NCI-H2107 treated with DMSO at 0.1 percent for 48 hours (cell line): ENCODE measurements around the gene HES7.

Experiments used
- DNase-seq: peaks from one replicate; lab custom pipeline; 2025; ENCODE audit not compliant: unreplicated experiment; lab: John Stamatoyannopoulos, UW

Gene HES7

DNA sequence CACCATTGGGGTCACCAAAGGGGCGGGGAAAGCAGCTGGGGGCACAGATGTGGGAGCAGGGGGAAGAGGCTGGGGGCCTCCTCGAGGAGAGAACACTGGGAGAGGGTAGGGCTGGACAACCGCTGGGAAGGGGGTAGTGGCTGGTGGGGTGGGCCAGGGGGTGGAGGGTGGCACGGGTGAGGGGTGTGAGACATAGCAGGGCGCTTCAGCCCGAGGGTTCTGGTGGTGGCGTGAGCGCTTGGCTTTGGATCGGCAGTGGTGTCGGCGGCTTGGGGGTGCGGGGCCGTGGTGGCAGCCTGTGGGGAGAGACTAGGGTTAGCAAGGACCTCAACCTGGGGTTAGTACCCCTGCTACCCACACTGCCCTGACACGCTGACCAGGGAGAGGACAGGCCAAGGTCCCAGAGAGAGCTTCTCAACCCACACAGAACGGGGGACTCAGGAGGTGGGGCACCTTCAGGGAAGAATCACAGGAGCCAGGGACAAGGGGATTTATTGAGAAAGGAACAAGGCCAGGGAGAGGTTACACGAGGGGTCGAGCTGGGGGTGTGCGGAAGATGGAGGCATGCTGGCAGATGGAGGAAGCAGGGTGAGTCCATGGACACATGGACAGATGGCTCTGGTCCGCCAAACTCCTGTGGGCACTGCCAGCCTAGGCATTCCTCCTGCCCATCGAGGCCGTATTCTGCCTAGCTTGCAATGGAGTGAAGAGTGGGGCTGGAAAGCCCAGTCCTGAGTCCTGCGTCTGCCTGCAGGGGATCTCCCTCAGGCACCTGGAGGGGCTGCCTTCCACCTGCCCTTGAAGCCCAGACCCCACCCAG lies 19.9 kb upstream of the HES7 start:
- DNase-seq = no peak

DNA sequence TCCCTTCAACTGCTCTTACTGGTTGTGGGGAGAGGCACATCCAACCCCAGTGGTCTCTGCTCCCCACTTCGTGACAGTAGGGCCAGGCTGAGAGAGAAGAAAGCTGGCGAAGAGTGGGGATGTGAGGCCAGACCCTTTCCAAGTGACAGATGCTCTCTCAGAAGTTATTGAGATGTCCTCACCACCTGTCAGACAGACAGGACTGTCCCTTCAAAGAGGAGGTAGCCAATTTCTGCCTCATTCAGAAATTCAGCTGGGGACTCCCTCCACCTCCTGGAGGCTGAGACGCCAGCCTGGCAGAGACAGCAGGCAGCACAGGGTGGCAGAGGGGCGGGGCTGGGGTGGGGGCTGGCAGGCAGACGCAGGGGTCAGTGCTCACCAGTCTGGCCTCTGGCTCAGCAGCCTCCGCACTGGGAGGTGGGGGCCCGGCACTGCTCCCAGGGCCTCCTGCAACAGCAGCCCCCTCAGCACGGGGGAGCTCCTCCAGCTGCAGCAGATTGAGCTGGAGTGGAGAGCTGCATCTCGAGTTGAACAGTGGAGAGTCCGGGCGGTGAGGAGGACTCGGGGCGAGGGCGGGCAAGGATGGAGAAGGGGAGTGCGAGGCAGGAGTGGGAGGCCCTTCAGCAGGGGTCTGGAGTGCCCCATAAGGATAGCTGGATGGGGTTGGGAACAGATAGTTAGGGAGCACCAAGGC lies 19.1 kb upstream of the HES7 start:
- no peak for DNase-seq

DNA sequence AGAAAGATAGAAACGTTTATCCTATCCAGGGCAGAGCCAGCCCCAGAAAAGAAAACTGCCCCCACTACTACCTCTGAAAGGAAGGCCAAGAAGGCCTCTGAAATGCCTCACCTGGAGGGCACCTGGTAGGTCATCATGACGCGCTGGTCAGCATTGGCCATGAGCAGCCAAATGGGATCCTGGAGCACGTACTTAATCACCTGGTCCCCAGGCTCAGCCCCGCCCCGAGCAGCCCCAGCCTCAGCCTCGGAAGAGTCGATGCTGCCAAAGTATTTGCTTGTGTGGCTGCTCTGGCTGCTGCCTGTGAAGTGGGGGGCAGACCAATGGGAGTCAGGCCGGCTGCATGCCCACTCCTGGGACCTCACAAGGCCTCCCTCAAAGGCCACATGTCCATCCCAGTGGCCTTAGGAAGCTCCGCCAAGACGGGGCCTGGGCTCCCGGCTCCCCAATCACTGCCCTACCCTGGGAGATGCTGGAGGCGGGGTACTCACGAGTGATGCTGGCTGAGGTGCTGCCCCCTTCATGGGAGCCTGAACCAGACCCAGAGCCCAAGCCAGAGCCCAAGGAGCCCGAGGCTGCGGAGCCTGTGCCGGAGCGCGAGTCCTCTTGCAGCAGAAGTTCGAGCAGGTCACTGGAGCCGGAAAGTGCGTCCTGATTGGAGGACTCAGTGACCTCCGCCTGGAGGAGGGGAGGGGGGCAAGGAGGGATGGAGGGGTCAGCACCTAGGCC lies 18.4 kb upstream of the HES7 start:
- no peak for DNase-seq

DNA sequence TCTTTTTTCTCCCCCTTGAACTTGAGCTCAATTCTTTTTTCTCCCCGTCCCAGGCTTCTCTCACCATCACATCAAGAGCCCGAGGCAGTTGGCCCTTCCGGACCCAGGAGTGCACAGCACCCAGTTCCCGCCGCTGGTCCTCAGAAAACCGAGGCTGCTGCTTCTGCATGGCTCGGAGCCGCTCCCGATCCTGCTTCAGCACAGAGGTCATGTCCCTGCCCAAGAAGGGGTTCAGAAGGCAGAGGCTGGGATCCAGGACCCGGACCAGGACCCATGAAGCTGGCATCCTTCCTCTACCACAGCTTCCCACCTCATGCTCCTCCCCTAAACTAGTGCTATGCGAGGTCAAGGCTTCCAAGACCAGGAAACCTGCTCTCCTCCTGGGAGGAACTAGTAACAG lies 17.8 kb upstream of the HES7 start:
- DNase-seq = no peak

DNA sequence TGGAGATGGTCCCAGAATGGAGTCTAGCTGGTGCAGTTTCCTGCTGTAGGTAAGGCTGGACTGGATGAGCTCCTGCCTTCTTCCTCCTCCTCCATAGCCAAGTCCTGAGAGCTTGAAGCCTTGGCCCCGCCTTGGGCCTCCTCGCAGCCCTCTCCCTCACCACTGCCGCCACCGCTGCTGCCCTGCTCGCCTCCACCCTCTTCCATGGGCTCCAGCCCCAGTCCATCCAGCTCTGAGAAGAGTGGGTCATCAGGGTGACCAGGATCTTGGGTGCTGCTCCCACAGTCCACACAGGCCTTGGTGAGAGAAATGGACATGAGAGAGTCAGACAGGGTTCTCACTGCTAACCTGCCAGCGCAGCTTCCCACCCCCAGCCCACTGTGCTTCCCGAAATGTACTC lies 17.1 kb upstream of the HES7 start:
- DNase-seq = no peak

DNA sequence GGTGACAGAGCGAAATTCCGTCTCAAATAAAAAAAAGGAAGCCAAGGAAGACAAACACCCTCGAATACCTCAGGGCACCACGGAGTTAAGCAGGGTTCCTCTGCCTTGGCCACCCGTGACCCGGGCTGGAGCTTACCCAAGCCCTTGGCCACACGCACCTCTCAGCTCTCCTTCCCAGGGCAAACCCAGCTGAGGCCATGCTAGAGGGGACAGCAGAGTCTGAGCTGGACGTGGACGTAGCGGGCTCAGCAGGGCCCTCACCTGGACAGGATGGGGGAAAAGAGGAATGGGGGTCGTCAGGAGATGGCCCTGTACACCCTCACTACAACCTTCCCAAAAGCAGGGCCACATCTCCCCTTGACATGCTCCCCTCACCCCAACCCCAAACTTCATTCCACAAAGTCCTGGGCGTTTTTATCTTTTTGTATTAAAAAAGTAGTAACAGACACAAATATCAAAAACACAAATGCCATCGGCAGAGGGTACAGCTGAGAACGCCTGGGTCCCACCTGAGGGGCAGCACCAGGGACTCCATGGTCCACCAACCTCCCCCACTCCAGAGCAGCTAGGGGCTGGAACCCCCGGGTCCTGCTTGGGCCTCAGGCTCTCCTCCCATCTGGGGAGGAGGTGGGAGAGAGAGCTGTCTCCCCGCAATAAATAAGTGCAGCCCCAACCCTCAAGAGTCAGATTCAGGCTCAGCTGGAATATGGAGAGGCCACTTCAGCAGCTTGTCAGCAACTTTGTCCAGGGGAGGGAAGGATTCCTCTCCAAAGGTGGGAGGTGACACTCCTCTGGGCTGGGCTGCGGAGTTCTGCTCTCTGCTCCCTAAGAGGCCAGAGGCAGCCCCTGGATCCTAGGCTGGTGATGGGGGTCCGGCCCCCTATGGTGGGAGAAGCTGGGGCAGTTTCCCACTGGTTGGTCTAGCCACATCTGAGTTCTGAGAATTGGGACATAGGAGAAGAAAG lies 16.4 kb upstream of the HES7 start:
- DNase-seq = no peak

DNA sequence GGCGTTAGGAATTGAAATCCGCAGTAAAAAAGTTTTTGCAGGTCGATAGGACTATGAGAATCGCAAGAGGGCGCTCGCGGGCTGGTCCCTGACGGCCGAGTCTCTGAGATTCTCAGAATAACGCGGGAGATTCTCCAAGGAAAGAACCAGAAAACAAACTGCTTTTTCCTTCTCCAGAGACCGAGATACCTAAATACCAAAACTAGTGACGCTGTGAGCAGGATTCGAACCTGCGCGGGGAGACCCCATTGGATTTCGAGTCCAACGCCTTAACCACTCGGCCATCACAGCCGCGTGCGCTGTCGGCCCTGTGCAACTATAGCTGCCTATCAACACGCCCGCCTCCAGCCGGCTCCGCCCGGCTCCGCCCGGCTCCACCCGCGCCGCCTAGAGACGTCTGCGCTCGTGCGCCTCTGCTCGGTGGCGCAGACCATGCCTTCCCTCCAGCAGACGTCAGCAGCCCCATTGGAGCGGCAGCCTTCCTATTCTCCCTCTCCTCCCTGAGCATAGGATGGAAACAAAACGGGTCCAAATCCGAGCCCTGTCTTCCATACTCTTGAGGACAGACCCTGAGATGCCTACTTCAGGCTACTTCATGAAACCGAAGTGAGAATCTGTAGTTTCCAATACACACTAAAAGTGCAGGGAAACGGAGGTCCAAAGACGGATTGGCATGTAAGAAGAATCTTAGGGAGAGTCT lies 14.9 kb upstream of the HES7 start:
- DNase-seq = peak; percentile 80

DNA sequence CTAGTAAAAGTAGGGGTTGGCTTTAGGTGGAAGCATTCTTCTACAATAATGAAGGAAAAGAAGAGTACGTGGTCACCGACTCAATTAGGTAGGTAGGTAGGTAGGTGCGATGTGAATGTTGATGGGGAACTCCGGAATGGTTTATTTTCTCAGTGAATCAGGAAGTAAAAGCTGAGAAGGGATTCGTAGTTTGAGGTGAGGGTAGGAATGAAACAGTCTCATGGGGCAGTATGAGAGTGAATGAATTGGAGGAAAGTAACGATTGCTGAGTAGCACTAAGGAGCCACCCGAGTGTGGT lies 14.4 kb upstream of the HES7 start:
- no peak for DNase-seq

DNA sequence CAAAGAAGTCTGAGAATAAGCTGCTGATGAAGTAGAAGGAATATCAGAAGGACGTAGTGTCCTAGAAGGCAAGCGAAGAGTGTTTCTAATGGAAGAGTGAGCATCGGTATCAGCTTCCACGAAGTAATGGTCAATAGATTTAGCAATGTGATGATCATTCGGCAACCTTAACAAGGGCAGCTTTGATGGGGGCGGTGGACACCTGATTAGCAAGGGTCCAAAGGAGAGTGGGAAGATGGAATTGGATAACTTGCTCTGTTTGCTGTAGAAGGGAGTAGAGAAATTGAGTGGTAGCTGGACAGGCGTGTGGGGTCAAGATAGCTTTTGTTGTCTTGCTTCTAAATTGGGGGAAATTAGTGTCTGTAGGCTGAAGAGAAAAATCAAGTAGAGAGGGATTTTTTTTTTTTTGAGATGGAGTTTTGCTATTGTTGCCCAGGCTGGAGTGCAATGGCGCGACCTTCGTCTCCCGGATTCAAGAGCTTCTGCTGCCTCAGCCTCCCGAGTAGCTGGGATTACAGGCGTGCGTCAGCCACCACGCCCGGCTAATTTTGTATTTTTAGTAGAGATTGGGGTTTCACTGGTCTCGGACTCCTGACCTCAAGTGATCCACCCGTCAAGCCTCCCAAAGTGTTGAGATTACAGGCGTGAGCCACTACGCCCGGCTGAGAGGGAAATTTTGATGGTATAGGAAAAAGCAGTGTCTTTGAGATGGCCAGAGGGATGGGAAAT lies 13.9 kb upstream of the HES7 start:
- DNase-seq = no peak

DNA sequence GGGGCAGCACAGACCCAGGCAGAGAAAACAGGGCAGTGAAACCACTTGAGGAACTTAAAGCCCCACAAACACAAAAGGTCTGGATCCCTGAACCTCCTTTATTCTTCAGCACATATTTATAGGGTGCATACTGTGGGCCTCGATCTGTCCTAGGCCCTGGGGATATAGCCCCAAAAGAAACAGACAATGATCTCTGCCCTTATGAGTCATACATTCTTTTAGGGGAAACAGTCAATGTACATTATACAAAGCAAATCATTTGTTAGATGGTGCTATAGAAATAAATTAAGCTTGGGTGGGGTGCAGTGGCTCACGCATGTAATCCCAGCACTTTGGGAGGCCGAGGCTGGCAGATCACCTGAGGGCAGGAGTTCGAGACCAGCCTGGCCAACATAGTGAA lies 10.0 kb upstream of the HES7 start:
- no peak for DNase-seq

DNA sequence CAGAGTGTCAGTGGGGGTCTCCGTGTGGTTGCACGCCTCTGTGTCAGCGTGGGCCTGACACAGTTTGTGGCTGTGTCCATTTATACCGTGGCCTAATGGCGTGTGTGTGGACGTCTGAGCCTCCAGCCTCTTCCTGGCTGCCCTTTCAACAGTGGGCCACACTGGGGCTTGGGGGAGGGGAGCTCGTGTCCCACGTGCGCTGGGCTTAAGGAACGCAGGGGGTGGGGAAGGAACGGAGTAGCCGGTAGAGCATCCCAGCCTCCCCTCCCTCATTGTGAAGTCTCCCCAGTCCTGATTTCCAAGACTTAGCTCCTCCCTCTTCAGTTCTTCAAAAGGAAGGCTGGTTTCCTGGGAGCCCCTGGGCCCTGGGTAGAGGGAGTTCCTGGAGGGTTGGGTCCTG lies 9.5 kb upstream of the HES7 start:
- DNase-seq = no peak

DNA sequence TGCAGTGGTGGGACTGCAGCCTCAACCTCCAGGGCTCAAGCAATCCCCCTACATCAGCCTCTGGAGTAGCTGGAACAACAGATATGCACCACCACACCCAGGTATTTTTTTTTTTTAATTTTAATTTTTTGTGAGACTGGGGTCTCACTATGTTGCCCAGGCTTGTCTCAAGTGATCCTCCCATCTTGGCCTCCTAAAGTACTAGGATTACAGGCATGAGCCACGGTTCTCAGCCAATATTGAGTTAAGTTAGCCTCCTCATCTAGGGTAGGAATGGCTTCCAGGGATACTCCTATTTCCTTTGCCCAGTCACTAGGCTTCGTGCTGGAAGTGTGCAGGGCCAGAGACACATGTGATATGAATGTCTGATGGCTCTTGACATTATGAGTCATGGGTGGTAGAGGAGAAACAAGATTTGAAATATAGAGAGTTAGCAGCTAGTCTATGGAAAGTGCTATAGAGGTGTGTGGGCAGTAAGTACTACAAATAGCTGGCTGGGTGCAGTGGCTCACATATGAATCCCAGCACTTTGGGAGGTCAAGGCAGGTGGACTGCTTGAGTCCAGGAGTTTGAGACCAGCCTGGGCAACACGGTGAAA lies 8.0 kb upstream of the HES7 start:
- no peak for DNase-seq

DNA sequence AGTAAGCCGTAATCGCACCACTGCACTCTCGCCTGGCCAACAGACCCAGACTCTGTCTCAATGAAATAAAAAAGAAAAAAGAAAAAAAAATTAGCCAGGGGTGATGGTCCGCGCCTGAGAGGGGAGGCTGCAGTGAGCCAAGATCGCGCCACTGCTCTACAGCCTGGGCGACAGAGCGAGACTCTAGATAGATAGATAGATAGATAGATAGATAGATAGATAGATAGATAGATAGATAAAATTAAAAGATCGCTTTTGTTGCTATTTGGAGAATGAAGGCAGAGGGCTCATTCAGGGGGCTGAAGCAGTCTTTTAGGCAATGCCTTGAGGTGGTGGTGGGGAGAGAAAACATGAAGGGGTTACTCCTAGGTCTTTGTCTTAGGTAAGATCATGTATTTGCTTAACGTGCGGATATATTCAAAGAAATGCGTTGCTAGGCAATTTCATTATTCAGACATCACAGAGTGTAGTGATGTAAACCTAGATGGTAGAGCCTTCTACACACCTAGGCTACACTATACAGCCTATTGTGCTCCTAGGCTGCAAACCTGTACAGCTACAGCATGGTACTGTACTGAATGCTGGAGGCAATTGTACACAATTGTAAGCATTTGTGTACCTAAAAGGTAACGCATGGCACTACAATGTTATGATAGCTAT lies 4.3 kb upstream of the HES7 start:
- no peak for DNase-seq

DNA sequence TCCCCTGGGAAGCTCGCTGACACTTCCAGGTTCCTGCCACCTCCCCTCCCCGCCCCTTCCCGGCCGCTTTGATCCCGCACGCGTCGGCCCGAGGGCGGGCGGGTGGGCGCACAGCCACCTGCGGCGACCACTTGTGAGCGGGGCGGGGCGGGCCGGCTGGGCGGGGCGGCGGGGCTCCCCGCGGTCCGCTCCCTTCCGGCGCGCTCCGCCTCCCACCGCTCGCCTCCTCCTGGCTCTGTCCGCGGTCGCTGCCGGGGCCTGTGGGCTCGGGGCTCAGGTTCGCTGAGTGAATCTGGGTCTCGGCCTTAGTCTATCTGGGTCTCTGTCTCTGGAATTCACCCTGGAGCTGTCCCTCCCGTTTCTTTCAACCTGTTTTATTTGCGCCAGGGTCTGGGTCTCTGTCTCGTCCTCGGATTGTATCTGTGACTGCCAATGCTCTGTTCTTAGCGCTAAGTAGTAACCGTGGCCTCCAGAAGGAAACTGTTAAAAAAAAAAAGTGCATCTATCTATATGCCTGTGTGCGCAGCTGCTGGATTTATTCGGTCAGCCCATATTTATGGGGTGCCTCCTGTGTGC lies 2.7 kb upstream of the HES7 start:
- DNase-seq = no peak

DNA sequence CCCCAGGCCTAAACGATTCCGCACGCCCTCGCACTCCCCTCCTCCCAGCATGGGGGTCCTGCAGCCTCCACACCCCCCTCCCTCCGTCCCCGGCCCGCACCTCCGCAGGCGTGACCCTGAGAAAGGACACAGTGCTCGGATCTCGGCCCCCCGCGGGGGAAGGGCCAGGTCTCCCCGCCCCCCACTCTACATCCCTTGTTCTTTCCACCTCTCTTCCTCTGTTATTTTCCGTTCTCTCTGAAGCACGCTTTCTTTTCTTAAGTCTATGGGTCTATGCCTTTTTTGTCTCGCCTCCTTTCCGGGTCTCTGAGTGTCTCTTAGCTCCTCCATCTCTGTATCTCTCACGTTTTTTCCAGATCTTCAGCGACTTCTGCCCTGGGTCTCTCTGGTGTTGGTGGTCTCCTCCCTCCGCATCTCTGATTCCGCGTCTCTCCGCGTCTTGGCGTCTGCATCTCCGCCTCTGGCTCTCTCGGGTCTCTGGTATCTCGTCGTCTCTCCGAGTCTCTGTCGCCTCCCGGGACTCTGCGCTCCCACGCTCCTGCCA lies 2.1 kb upstream of the HES7 start:
- no peak for DNase-seq

DNA sequence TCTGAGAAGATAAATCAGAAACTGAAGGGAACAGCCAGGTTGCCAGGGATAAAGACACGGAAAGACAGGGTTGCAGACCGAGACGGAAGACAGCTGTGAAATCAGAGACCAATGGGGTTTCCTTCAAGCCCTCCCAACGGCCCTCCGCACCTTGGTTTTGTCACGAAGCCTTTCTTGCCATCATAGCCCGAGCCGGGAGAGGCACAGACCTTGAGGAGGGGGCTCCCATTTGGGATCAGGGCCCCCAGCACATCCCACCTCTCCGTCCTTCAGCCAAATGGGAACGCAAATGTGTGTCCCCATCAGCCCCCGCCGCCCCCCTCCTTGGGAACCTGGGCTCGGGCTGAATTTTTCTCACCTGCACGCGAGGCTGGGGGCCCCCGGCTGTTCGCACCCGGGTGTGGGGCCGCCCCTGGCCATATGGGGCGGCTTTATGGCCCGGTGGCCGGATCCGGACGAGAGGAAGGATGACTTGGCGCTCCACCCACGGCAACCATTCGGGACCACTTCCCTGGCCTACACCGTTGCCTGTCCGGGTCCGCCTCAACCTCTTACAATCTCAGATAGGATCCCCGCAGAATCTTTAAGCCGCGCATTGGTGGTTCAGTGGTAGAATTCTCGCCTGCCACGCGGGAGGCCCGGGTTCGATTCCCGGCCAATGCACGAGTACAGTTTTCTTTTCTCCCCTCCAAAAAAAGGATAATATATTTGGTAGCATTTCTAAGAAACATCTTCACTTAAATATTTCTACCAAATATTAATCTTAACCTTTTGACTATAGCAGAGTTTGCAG lies 1.4 kb upstream of the HES7 start:
- DNase-seq = no peak

DNA sequence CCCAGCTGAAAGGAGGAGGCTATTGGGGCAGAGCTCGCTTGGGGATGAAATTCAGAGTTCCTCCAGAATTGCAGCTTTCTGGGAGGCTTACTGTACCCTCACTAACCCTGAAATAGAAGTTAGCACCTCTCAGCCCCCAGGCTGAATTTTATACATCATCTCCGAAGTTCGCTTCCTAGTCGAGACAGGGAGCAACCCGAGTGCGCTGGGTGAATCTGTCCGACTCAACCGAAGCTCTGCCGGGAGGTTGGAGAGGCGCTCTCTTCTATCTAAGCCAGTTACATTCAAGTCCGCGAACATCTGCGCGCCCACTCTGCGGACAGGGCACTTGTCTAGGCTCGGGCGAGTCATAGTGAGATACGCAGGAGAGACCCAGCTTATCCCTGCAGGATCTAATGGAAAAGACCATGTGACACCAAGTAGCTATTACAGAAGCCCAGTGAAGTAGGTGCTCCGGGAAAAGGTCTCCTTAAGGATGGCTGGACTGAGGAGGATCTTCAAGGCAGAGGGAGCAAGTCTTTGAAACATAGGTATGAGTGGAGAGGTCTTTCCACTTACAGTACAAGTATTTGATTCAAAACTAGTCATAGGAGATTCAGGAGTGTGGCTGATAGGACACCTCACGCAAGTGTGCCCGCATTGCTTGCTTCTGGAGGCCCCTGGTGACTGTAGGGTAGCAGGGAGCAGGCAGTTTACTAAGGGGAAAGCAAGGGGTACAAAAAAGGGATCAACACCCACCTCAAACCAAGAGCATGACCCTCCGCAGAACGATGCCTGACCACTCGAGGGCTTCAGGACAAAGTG lies 646 bp upstream of the HES7 start:
- DNase-seq = no peak
